ENCODE measurements around the gene SNED1. TPM values are rescaled to one million over a fixed set of nuclear protein-coding genes. Genes with fewer than 3 reads are reported as not detected.
A peak's percentile ranks its signal among the peaks of the same experiment; 100 is the strongest.

The SNED1 gene
- total RNA-seq, 1 donor from 2014 or later, result 0.26 TPM

DNA sequence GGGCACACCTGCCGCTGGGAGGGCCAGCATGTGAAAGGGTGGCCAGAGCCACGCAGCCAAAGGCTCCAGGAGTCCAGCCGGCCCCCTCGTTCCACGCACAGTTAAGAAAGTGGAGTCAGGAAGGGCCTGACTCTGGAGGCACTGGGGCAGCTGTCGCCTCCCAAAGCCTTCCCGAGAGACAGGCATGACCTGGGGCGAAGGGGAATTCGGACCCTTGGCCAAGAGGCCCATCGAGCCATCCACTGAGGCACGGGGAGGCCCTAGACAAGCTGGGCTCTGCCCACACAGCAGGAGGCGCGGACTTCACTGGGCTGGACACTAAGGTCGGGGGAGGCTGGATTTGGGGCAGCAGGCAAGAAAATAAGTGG is 38.5 kb upstream of the SNED1 start:
- FAIRE-seq (no peak), DNase-seq (ENCODE audit: low read depth) (no peak)
- no peaks in the 10 kb centered on the region for H3K27me3 ChIP-seq (ENCODE audit: control insufficient read depth, insufficient read depth, low read length)
- no peak for TF ChIP-seq CTCF (IDR thresholded peaks at IDR 0.05; ENCODE audit: insufficient read depth, low read length, severe bottlenecking)
- no peak overlapping the region for H3K4me3 ChIP-seq (ENCODE audit: low read depth, low read length)
- no peaks in the 10 kb centered on the region for H3K36me3 ChIP-seq (ENCODE audit: control insufficient read depth, insufficient read depth, low read length)

- Histone ChIP-seq H3K27me3 (ENCODE audit: control insufficient read depth, insufficient read depth, low read length) (no peaks in the 10 kb centered on the region), H3K4me3 (ENCODE audit: low read depth, low read length) (no peak overlapping the region), H3K36me3 (ENCODE audit: control insufficient read depth, insufficient read depth, low read length) (no peaks in the 10 kb centered on the region)
- TF ChIP-seq CTCF (IDR thresholded peaks at IDR 0.05; ENCODE audit: insufficient read depth, low read length, severe bottlenecking), result no peak
- FAIRE-seq (no peak), DNase-seq (ENCODE audit: low read depth) (no peak)
Measured at GRCh38 chr2:240960309-240960970, 38.0 kb upstream of the SNED1 start.

GRCh38 chr2:240960971-240961876 is 37.2 kb upstream of the SNED1 start:
- FAIRE-seq, result peak; percentile 100
- H3K27me3 ChIP-seq (ENCODE audit: control insufficient read depth, insufficient read depth, low read length), result no peaks in the 10 kb centered on the region

DNA sequence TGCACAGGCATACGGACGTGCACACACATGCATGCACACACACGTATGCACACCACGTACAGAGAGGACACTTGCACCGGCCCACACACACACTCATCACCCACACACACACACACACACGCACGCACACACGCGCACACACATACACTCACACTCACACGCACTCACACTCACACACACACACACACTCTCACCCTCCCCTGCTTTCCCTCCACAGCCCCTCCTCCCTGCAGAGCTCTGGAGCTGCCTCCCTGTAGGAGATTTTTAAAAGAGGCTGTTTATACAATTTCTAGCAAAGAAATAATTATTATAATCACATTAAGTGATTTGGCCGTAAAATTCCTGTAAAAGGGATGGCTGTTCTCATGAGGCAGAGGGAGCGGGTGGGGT is 36.5 kb upstream of the SNED1 start:
- no peak for TF ChIP-seq CTCF (IDR thresholded peaks at IDR 0.05; ENCODE audit: insufficient read depth, low read length, severe bottlenecking)
- no peaks in the 10 kb centered on the region for H3K36me3 ChIP-seq (ENCODE audit: control insufficient read depth, insufficient read depth, low read length)
- FAIRE-seq, result no peak
- H3K27me3 ChIP-seq (ENCODE audit: control insufficient read depth, insufficient read depth, low read length), result no peaks in the 10 kb centered on the region
- H3K4me3 ChIP-seq (ENCODE audit: low read depth, low read length), result no peak overlapping the region
- DNase-seq (ENCODE audit: low read depth), result no peak

More at GRCh38 chr2:240960971-240961876, 37.2 kb upstream of the SNED1 start:
- DNase-seq (ENCODE audit: low read depth), result no peak
- no peak overlapping the region for H3K4me3 ChIP-seq (ENCODE audit: low read depth, low read length)
- TF ChIP-seq CTCF (IDR thresholded peaks at IDR 0.05; ENCODE audit: insufficient read depth, low read length, severe bottlenecking), result no peak
- no peaks in the 10 kb centered on the region for H3K36me3 ChIP-seq (ENCODE audit: control insufficient read depth, insufficient read depth, low read length)

DNA sequence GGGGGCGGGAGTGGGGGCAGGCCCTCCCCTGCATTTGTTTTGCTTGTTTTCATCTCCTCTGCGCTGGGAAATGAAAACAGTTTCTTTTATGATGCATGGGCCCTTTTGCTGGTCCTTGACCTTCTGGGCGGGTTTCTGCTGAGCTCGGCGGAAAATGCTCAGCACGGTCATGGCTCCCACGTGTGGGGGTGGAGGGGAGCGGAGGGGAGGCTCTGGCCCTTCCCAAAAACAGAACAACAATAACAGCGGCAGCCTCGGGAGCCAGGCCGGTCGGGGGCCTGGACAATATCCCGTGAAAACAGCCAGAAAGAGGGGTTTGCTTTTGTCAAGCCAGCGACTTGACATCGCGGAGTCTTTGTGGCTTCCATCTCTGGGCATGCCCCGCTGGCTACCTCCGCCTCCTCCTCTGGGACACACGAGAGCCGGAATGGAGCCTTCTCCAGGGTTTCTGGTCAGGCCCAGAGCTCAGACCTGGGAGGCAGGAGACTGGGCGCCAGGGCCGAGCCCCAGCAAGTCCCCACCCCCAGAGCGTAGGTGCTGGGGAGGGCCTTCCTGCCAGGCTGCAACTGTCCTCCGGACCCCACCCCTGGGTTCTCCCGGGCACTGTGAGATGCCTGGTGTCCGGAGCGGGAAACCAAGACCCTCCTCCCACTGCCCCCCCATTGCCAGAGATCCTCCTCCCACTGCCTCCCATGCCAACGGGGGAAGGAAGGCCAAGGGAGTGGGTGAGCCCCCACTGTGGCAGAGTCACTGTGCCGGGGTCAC is 35.9 kb upstream of the SNED1 start:
- no peak for FAIRE-seq
- no peak for TF ChIP-seq CTCF (IDR thresholded peaks at IDR 0.05; ENCODE audit: insufficient read depth, low read length, severe bottlenecking)
- no peaks in the 10 kb centered on the region for H3K27me3 ChIP-seq (ENCODE audit: control insufficient read depth, insufficient read depth, low read length)
- no peak for DNase-seq (ENCODE audit: low read depth)
- no peak overlapping the region for H3K4me3 ChIP-seq (ENCODE audit: low read depth, low read length)
- H3K36me3 ChIP-seq (ENCODE audit: control insufficient read depth, insufficient read depth, low read length), result no peaks in the 10 kb centered on the region
